GM18870 (cell line): Measurements from ENCODE around the gene SSTR4.
"Not testable (repeated sequence)": the region's sequence is repeated elsewhere in the genome, so short reads cannot be mapped to it uniquely, and the experiment has no call there.

ENCODE experiments used
- ATAC-seq: cut with Tn5 transposase; IDR thresholded peaks from one replicate; pipeline ENCODE4 v1.9.1; 2021; ENCODE audit warnings: moderate library complexity; ENCODE audit not compliant: unreplicated experiment

SSTR4 gene

GRCh38 chr20:23034721-23035671 lies at the start of gene SSTR4:
Gene SSTR4 (plus strand): TSS chr20:23035312. CDS start chr20:23035484, 172 bp downstream.
- ATAC-seq: no peak

GRCh38 chr20:22986601-22987000 lies 48.5 kb upstream of the SSTR4 start:
- no peak for ATAC-seq

- not testable (repeated sequence) for ATAC-seq
These were observed 43.7 kb upstream of the SSTR4 start for GRCh38 chr20:22991424-22991823.

- no peak for ATAC-seq
These were observed 41.3 kb upstream of the SSTR4 start for GRCh38 chr20:22993823-22994222.

- no peak for ATAC-seq
These were observed 39.2 kb upstream of the SSTR4 start for GRCh38 chr20:22995923-22996322.

GRCh38 chr20:22998476-22998875 lies 36.6 kb upstream of the SSTR4 start:
- no peak for ATAC-seq

GRCh38 chr20:22999756-23000155 lies 35.4 kb upstream of the SSTR4 start:
- ATAC-seq: no peak

- ATAC-seq: no peak
These were observed 34.7 kb upstream of the SSTR4 start for GRCh38 chr20:23000232-23000947.

GRCh38 chr20:23002276-23002675 lies 32.8 kb upstream of the SSTR4 start:
- ATAC-seq: no peak

GRCh38 chr20:23003077-23003635 lies 32.0 kb upstream of the SSTR4 start:
- ATAC-seq: no peak

- ATAC-seq: no peak
These were observed 31.1 kb upstream of the SSTR4 start for GRCh38 chr20:23003881-23004460.

GRCh38 chr20:23005776-23006175 lies 29.3 kb upstream of the SSTR4 start:
- ATAC-seq: no peak

GRCh38 chr20:23007462-23007861 lies 27.6 kb upstream of the SSTR4 start:
- no peak for ATAC-seq

GRCh38 chr20:23007886-23008655 lies 27.0 kb upstream of the SSTR4 start:
- no peak for ATAC-seq

GRCh38 chr20:23008667-23009066 lies 26.4 kb upstream of the SSTR4 start:
- ATAC-seq: no peak

GRCh38 chr20:23009636-23010035 lies 25.5 kb upstream of the SSTR4 start:
- no peak for ATAC-seq

GRCh38 chr20:23010096-23010495 lies 25.0 kb upstream of the SSTR4 start:
- ATAC-seq: no peak

- ATAC-seq: no peak
These were observed 23.9 kb upstream of the SSTR4 start for GRCh38 chr20:23011008-23011721.

- ATAC-seq: no peak
These were observed 21.7 kb upstream of the SSTR4 start for GRCh38 chr20:23013429-23013828.

GRCh38 chr20:23017516-23017915 lies 17.6 kb upstream of the SSTR4 start:
- ATAC-seq: no peak
